NCI-H82 treated with DMSO at 0.1 percent for 48 hours (cell line): ENCODE measurements around the gene GNAS.

Experiments used
- DNase-seq: peaks from one replicate; lab custom pipeline; 2025; ENCODE audit not compliant: unreplicated experiment; lab: John Stamatoyannopoulos, UW

GNAS gene

GRCh38 chr20:58896820-58897219, 44.3 kb downstream of the GNAS start:
- no peak for DNase-seq

- no peak for DNase-seq
These were observed 45.0 kb downstream of the GNAS start for GRCh38 chr20:58897488-58897887.

GRCh38 chr20:58898629-58899408, 46.3 kb downstream of the GNAS start:
- no peak for DNase-seq

- no peak for DNase-seq
These were observed 47.0 kb downstream of the GNAS start for GRCh38 chr20:58899512-58899911.

- DNase-seq: peak; percentile 95
These were observed 47.9 kb downstream of the GNAS start for GRCh38 chr20:58900397-58900796.

GRCh38 chr20:58901488-58902402, 49.2 kb downstream of the GNAS start:
- no peak for DNase-seq

GRCh38 chr20:58903614-58904013, 51.1 kb downstream of the GNAS start:
- no peak for DNase-seq

- no peak for DNase-seq
These were observed 52.7 kb downstream of the GNAS start for GRCh38 chr20:58905236-58905635.

- no peak for DNase-seq
These were observed 53.6 kb downstream of the GNAS start for GRCh38 chr20:58906111-58906510.

- DNase-seq: no peak
These were observed 54.4 kb downstream of the GNAS start for GRCh38 chr20:58906894-58907293.

- peak; percentile 98 for DNase-seq
These were observed 55.0 kb downstream of the GNAS start for GRCh38 chr20:58907320-58908137.

GRCh38 chr20:58908221-58908620, 55.7 kb downstream of the GNAS start:
- no peak for DNase-seq

GRCh38 chr20:58908941-58909340, 56.4 kb downstream of the GNAS start:
- DNase-seq: no peak

GRCh38 chr20:58909585-58909984, 57.1 kb downstream of the GNAS start:
- DNase-seq: no peak

- no peak for DNase-seq
These were observed 58.0 kb downstream of the GNAS start for GRCh38 chr20:58910473-58910872.

GRCh38 chr20:58911309-58911708, 58.8 kb downstream of the GNAS start:
- DNase-seq: no peak

GRCh38 chr20:58911970-58912369, 59.5 kb downstream of the GNAS start:
- no peak for DNase-seq

- no peak for DNase-seq
These were observed 60.6 kb downstream of the GNAS start for GRCh38 chr20:58913079-58913478.

- no peak for DNase-seq
These were observed 66.1 kb downstream of the GNAS start for GRCh38 chr20:58918621-58919020.

- DNase-seq: no peak
These were observed 69.0 kb downstream of the GNAS start for GRCh38 chr20:58921564-58921963.

- DNase-seq: no peak
These were observed 69.5 kb downstream of the GNAS start for GRCh38 chr20:58922036-58922435.
